ENCODE measurements around the gene IGSF3. TPM values are rescaled to one million over a fixed set of nuclear protein-coding genes. Genes with fewer than 3 reads are reported as not detected.

The IGSF3 gene
- total RNA-seq, 1 donor from 2014 or later, result 19.9 TPM

DNA sequence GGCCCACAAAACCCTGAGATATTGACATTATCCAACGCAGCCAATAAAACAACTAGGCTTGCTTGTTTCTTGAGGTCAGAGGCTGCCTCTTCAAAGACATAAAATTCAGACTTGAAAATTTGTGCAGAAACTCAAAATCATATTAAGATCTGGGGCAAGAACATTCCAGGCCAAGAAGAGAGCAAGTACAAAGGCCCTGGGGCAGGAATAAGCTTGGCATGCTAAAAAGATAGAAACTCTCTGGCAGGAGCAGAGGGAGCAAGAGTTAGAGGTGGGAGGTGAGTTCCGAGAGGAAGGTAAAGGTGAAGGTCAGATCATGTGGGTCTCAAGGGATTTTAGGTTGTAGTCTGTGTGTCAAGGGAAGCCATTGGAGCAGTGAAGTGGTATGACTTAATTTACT is 8.8 kb upstream of the IGSF3 start:
- Histone ChIP-seq H3K4me3 (no peak overlapping the region), H3K4me1 (peaks cover 5% of the 10 kb centered on the region), H3K36me3 (no peaks in the 10 kb centered on the region), H3K27ac (replicated peaks) (no peak overlapping the region), H3K9me3 (replicated peaks) (no peaks in the 10 kb centered on the region), H3K27me3 (ENCODE audit: low read depth) (peaks cover 24% of the 10 kb centered on the region)
- DNase-seq, result no peak
- TF ChIP-seq, protein P1, sequence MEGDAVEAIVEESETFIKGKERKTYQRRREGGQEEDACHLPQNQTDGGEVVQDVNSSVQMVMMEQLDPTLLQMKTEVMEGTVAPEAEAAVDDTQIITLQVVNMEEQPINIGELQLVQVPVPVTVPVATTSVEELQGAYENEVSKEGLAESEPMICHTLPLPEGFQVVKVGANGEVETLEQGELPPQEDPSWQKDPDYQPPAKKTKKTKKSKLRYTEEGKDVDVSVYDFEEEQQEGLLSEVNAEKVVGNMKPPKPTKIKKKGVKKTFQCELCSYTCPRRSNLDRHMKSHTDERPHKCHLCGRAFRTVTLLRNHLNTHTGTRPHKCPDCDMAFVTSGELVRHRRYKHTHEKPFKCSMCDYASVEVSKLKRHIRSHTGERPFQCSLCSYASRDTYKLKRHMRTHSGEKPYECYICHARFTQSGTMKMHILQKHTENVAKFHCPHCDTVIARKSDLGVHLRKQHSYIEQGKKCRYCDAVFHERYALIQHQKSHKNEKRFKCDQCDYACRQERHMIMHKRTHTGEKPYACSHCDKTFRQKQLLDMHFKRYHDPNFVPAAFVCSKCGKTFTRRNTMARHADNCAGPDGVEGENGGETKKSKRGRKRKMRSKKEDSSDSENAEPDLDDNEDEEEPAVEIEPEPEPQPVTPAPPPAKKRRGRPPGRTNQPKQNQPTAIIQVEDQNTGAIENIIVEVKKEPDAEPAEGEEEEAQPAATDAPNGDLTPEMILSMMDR (IDR thresholded peaks at IDR 0.05; ENCODE audit: borderline replicate concordance), result no peak
- intact Hi-C loops (cut with micrococcal nuclease), result no loop called here

DNA sequence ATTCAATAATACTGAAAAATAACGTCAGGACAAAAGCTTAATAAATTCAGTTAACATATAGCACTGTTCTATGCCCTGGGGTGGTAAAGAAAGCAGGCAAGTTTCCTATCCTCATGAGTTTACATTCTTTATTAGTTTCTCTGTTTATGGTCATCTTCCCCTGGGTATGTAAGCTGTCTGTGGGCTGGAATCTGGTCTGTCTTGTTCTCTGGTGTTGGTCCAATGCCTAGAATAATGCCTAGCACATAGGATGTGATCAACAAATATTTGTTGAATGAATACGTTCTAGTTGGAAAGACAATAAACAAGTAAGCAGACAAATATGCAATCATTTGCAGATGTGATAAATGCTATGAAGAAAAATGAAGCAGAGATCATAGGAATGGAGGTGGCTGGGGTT is 7.2 kb upstream of the IGSF3 start:
- peaks cover 15% of the 10 kb centered on the region for H3K27me3 ChIP-seq (ENCODE audit: low read depth)
- no peak overlapping the region for H3K27ac ChIP-seq (replicated peaks)
- no peak for DNase-seq
- no peaks in the 10 kb centered on the region for H3K36me3 ChIP-seq
- intact Hi-C loops (cut with micrococcal nuclease), result no loop called here
- peaks cover 5% of the 10 kb centered on the region for H3K4me1 ChIP-seq
- no peaks in the 10 kb centered on the region for H3K9me3 ChIP-seq (replicated peaks)
- H3K4me3 ChIP-seq, result no peak overlapping the region
- TF ChIP-seq, protein P1 (IDR thresholded peaks at IDR 0.05; ENCODE audit: borderline replicate concordance), result no peak

DNA sequence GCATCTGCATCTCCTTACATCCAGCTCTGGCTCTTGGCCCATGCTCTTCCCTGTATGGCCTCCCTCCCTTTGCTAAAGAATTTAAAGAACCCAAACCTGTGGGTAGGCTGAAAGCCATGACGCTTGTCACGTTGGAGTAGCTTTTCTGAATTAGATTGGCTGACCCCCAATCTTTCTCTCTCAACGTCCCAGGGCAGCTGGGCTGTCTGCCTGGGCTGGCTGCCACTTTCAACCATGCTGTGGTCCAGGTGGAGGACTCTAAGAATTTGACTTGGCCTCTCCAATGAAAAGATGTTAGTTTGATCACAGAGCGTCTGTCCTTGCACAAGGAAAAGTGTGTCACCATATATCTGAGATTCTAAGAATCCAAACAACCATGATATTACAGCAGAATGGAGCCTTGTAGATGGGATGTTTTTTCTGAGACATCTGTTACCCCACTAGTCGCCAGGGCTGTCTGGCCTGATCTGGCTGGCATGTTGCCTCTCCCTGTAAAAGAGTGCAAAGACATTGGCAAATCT is 6.5 kb upstream of the IGSF3 start:
- H3K36me3 ChIP-seq, result no peaks in the 10 kb centered on the region
- DNase-seq, result no peak
- H3K9me3 ChIP-seq (replicated peaks), result no peaks in the 10 kb centered on the region
- peaks cover 5% of the 10 kb centered on the region for H3K4me1 ChIP-seq
- H3K27me3 ChIP-seq (ENCODE audit: low read depth), result peaks cover 13% of the 10 kb centered on the region
- no peak overlapping the region for H3K27ac ChIP-seq (replicated peaks)
- intact Hi-C loops (cut with micrococcal nuclease), result no loop called here
- TF ChIP-seq, protein P1 (IDR thresholded peaks at IDR 0.05; ENCODE audit: borderline replicate concordance), result no peak
- no peak overlapping the region for H3K4me3 ChIP-seq

DNA sequence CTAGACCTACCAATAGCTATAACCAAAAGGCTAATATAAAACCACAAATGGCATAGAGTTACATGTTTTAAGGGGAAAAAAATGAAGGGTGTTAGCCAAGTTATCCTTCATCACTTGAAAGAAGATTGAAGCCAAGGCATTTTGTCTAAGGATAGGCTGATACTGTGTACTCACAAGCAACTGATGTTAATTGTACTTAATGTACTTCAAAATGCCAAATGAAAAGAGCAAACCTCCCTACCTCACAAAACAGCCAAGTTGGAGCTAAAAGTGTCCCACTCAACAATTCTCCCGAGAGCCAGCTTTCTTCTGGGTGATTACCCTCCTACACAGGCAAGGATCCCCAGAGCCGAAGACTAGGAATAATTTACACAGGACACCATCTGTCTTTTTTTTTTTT is 4.4 kb upstream of the IGSF3 start:
- Histone ChIP-seq H3K9me3 (replicated peaks) (no peaks in the 10 kb centered on the region), H3K4me1 (peaks cover 14% of the 10 kb centered on the region), H3K36me3 (no peaks in the 10 kb centered on the region), H3K27ac (replicated peaks) (peak overlapping the region; percentile 24), H3K27me3 (ENCODE audit: low read depth) (peaks cover 7% of the 10 kb centered on the region), H3K4me3 (no peak overlapping the region)
- TF ChIP-seq, protein P1 (IDR thresholded peaks at IDR 0.05; ENCODE audit: borderline replicate concordance), result no peak
- intact Hi-C loops (cut with micrococcal nuclease), result no loop called here
- DNase-seq, result no peak

DNA sequence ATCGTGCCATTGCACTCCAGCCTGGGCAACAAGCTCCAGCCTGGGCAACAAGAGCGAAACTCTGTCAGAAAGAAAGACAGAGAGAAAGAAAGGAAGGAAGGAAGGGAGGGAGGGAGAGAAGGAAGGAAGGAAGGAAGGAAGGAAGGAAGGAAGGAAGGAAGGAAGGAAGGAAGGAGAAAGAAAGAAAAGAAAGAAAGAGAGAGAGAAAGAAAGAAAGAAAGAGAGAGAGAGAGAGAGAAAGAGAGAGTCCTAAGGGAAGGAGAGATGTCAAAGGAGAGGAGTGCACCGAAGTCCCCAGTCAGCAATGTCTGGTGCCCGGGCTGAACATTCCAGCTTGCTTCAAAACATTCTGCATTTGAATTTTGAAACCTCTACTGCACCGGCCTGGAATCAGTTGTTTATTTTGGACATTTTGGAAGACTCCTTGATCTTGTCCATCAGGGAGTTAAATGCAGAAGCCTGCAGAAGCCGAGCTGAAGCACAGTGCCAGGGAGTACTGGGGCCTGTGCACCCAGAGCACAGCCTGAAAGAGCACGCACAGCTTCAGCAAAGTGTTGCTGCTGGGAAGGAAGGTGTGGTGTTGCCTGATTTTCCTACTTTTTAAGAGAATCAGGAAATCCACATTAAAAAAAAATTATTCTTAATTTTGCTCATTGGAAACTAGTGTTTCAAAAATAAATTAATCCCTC is 3.7 kb upstream of the IGSF3 start:
- peaks cover 7% of the 10 kb centered on the region for H3K27me3 ChIP-seq (ENCODE audit: low read depth)
- no peaks in the 10 kb centered on the region for H3K36me3 ChIP-seq
- no peak for DNase-seq
- intact Hi-C loops (cut with micrococcal nuclease), result no loop called here
- H3K4me3 ChIP-seq, result no peak overlapping the region
- H3K4me1 ChIP-seq, result peaks cover 21% of the 10 kb centered on the region
- H3K27ac ChIP-seq (replicated peaks), result peak overlapping the region; percentile 24
- TF ChIP-seq, protein P1 (IDR thresholded peaks at IDR 0.05; ENCODE audit: borderline replicate concordance), result no peak
- no peaks in the 10 kb centered on the region for H3K9me3 ChIP-seq (replicated peaks)
